SK-N-MC (cell line): Measurements from ENCODE around the gene IRF4.

Experiments
- EZH2 ChIP-seq: fragments of 200-600 bp; sonication (generic); IDR thresholded peaks from one replicate; pipeline ENCODE4 v1.6.1; 2017; ENCODE audit warnings: antibody characterized with exemption
- FOXP2 ChIP-seq: optimal IDR thresholded peaks from 2 replicates; pipeline ENCODE3; 2011; ENCODE audit warnings: mild to moderate bottlenecking, moderate library complexity; ENCODE audit not compliant: insufficient read depth; ENCODE audit errors: extremely low read length, control extremely low read depth
- POLR2AphosphoS5 ChIP-seq: IDR thresholded peaks from 2 replicates; pipeline ENCODE4 v1.6.1; 2012; ENCODE audit warnings: mild to moderate bottlenecking, low read depth, low read length, borderline replicate concordance

DNA sequence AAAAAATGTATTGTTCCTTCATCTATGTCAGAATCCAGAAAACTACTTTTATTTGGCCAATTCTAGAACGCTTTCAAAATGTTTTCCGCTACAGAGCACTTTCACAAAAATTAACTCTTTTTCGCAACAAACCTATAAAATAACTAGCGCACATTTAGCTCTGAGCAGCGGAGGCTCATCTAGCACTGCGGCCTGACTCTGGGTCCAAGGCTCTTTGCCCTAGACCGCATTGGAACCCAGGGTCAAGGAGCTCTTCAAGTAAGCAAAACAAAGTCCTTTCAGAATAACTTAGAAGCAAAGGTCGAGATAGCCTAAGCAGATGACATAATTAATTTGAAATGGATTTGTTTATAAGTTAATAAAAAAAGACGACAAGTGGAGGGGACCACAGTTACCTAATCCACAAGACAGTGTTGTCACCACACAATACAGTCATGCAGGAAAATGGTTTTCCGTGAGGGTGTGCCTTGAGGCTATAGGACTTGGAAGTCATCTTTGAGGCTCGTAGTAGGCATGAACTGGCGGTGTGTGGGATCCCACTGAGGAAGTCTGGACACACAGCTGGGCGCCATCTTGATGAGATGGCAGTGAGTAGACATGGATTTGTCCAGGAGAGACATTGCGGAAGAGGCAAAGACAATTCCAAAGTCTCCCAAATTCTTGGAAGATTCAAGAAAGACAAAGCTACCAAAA is 29.2 kb upstream of the IRF4 start:
- no peak for TF ChIP-seq POLR2AphosphoS5
- TF ChIP-seq EZH2: no peak
- no peak for TF ChIP-seq FOXP2
